GM21528 (cell line): ENCODE measurements around the gene PAPOLB.

Source experiments
- ATAC-seq: cut with Tn5 transposase; IDR thresholded peaks from one replicate; pipeline ENCODE4 v1.9.1; 2021; ENCODE audit warnings: mild to moderate bottlenecking, moderate library complexity; ENCODE audit not compliant: unreplicated experiment, low FRiP score

Gene PAPOLB

GRCh38 chr7:4878336-4879335 lies 16.8 kb upstream of the PAPOLB start:
- no peak for ATAC-seq

GRCh38 chr7:4876586-4876985 lies 14.8 kb upstream of the PAPOLB start:
- no peak for ATAC-seq

GRCh38 chr7:4875391-4875790 lies 13.6 kb upstream of the PAPOLB start:
- no peak for ATAC-seq

- ATAC-seq: no peak
These were observed 11.5 kb upstream of the PAPOLB start for GRCh38 chr7:4873071-4873944.

- ATAC-seq: no peak
These were observed 10.3 kb upstream of the PAPOLB start for GRCh38 chr7:4871930-4872675.

- ATAC-seq: no peak
These were observed 9.3 kb upstream of the PAPOLB start for GRCh38 chr7:4871056-4871680.

- ATAC-seq: no peak
These were observed 6.7 kb upstream of the PAPOLB start for GRCh38 chr7:4868493-4868892.

- no peak for ATAC-seq
These were observed 5.0 kb upstream of the PAPOLB start for GRCh38 chr7:4866528-4867496.

- no peak for ATAC-seq
These were observed 326 bp upstream of the PAPOLB start for GRCh38 chr7:4862156-4862555.

GRCh38 chr7:4861227-4861626 lies 603 bp downstream of the PAPOLB start:
- no peak for ATAC-seq

GRCh38 chr7:4857189-4857588 lies 4.6 kb downstream of the PAPOLB start:
- no peak for ATAC-seq

GRCh38 chr7:4856336-4857057 lies 5.3 kb downstream of the PAPOLB start:
- no peak for ATAC-seq

GRCh38 chr7:4854916-4855315 lies 6.9 kb downstream of the PAPOLB start:
- no peak for ATAC-seq

- no peak for ATAC-seq
These were observed 10.1 kb downstream of the PAPOLB start for GRCh38 chr7:4851459-4852422.

- no peak for ATAC-seq
These were observed 11.5 kb downstream of the PAPOLB start for GRCh38 chr7:4850262-4850795.

GRCh38 chr7:4849390-4849789 lies 12.4 kb downstream of the PAPOLB start:
- no peak for ATAC-seq

- ATAC-seq: no peak
These were observed 16.1 kb downstream of the PAPOLB start for GRCh38 chr7:4845740-4846142.
